ENCODE data around the gene NBEA. TPM values are rescaled to one million over a fixed set of nuclear protein-coding genes. Genes with fewer than 3 reads are reported as not detected.

Gene NBEA
- total RNA-seq, 1 donor = 4.0 TPM

GRCh38 chr13:35347679-35348205 lies 405.7 kb downstream of the NBEA start:
- Histone ChIP-seq H4K20me1 (ENCODE audit: insufficient read depth, low read length) (no peaks in the 10 kb centered on the region), H3K27me3 (ENCODE audit: insufficient read depth, low read length) (no peaks in the 10 kb centered on the region), H3K36me3 (ENCODE audit: insufficient read depth, low read length) (no peaks in the 10 kb centered on the region), H3K79me2 (ENCODE audit: insufficient read depth, low read length) (no peaks in the 10 kb centered on the region), H3K27ac (ENCODE audit: low read depth, low read length) (no peak overlapping the region), H3K4me3 (ENCODE audit: insufficient read depth, low read length) (no peak overlapping the region), H2AFZ (ENCODE audit: low read length) (no peak overlapping the region), H3K9me3 (ENCODE audit: low read depth, low read length) (no peaks in the 10 kb centered on the region), H3K4me1 (ENCODE audit: insufficient read depth, low read length) (no peaks in the 10 kb centered on the region), H3K4me2 (ENCODE audit: insufficient read depth, low read length) (no peak overlapping the region)
- DNase-seq (ENCODE audit: insufficient read length, low spot score, missing footprints) = no peak
- no peak for TF ChIP-seq CTCF (IDR thresholded peaks at IDR 0.05; ENCODE audit: extremely low read depth, low read depth, low read length)

GRCh38 chr13:35349052-35349451 lies 407.0 kb downstream of the NBEA start:
- H3K27me3 ChIP-seq (ENCODE audit: insufficient read depth, low read length) = no peaks in the 10 kb centered on the region
- no peaks in the 10 kb centered on the region for H4K20me1 ChIP-seq (ENCODE audit: insufficient read depth, low read length)
- no peak overlapping the region for H3K27ac ChIP-seq (ENCODE audit: low read depth, low read length)
- TF ChIP-seq CTCF (IDR thresholded peaks at IDR 0.05; ENCODE audit: extremely low read depth, low read depth, low read length) = no peak
- no peaks in the 10 kb centered on the region for H3K9me3 ChIP-seq (ENCODE audit: low read depth, low read length)
- H3K4me1 ChIP-seq (ENCODE audit: insufficient read depth, low read length) = no peaks in the 10 kb centered on the region
- H3K4me3 ChIP-seq (ENCODE audit: insufficient read depth, low read length) = no peak overlapping the region
- H3K36me3 ChIP-seq (ENCODE audit: insufficient read depth, low read length) = no peaks in the 10 kb centered on the region
- no peak overlapping the region for H2AFZ ChIP-seq (ENCODE audit: low read length)
- no peak overlapping the region for H3K4me2 ChIP-seq (ENCODE audit: insufficient read depth, low read length)
- H3K79me2 ChIP-seq (ENCODE audit: insufficient read depth, low read length) = no peaks in the 10 kb centered on the region
- DNase-seq (ENCODE audit: insufficient read length, low spot score, missing footprints) = no peak

- peak; percentile 36 for DNase-seq (ENCODE audit: insufficient read length, low spot score, missing footprints)
- no peak overlapping the region for H3K4me3 ChIP-seq (ENCODE audit: insufficient read depth, low read length)
- H2AFZ ChIP-seq (ENCODE audit: low read length) = no peak overlapping the region
- H3K36me3 ChIP-seq (ENCODE audit: insufficient read depth, low read length) = no peaks in the 10 kb centered on the region
- H3K9me3 ChIP-seq (ENCODE audit: low read depth, low read length) = no peaks in the 10 kb centered on the region
- H3K79me2 ChIP-seq (ENCODE audit: insufficient read depth, low read length) = no peaks in the 10 kb centered on the region
- H3K4me2 ChIP-seq (ENCODE audit: insufficient read depth, low read length) = no peak overlapping the region
- H3K4me1 ChIP-seq (ENCODE audit: insufficient read depth, low read length) = no peaks in the 10 kb centered on the region
- H3K27ac ChIP-seq (ENCODE audit: low read depth, low read length) = no peak overlapping the region
- no peaks in the 10 kb centered on the region for H3K27me3 ChIP-seq (ENCODE audit: insufficient read depth, low read length)
- no peak for TF ChIP-seq CTCF (IDR thresholded peaks at IDR 0.05; ENCODE audit: extremely low read depth, low read depth, low read length)
- H4K20me1 ChIP-seq (ENCODE audit: insufficient read depth, low read length) = no peaks in the 10 kb centered on the region
Measured at GRCh38 chr13:35349673-35350278, 407.7 kb downstream of the NBEA start.

- Histone ChIP-seq H3K4me1 (ENCODE audit: insufficient read depth, low read length) (no peaks in the 10 kb centered on the region), H3K27ac (ENCODE audit: low read depth, low read length) (no peak overlapping the region), H3K27me3 (ENCODE audit: insufficient read depth, low read length) (no peaks in the 10 kb centered on the region), H3K9me3 (ENCODE audit: low read depth, low read length) (no peaks in the 10 kb centered on the region), H4K20me1 (ENCODE audit: insufficient read depth, low read length) (no peaks in the 10 kb centered on the region), H3K4me3 (ENCODE audit: insufficient read depth, low read length) (no peak overlapping the region), H2AFZ (ENCODE audit: low read length) (no peak overlapping the region), H3K4me2 (ENCODE audit: insufficient read depth, low read length) (no peak overlapping the region), H3K79me2 (ENCODE audit: insufficient read depth, low read length) (no peaks in the 10 kb centered on the region), H3K36me3 (ENCODE audit: insufficient read depth, low read length) (no peaks in the 10 kb centered on the region)
- no peak for TF ChIP-seq CTCF (IDR thresholded peaks at IDR 0.05; ENCODE audit: extremely low read depth, low read depth, low read length)
- DNase-seq (ENCODE audit: insufficient read length, low spot score, missing footprints) = no peak
Measured at GRCh38 chr13:35354285-35354684, 412.2 kb downstream of the NBEA start.
